Measurements from ENCODE around the gene GALNT17.

Gene GALNT17

GRCh38 chr7:71322201-71322600 lies 190.3 kb downstream of the GALNT17 start:
- no peaks in the 10 kb centered on the region for H3K36me3 ChIP-seq (ENCODE audit: control insufficient read depth in 2 of 2, insufficient read depth in 1 of 2, low read length in 2 of 2)
- ChIA-PET POLR2A (no interaction called here), CTCF (no interaction called here)
- TF ChIP-seq ZXDB (tag by site-specific recombination; IDR thresholded peaks at IDR 0.05) (no peak), ZNF449 (tag by site-specific recombination; IDR thresholded peaks at IDR 0.05) (no peak), ZNF350 (tag by site-specific recombination; IDR thresholded peaks at IDR 0.05) (no peak), ZNF692 (tag by site-specific recombination; IDR thresholded peaks at IDR 0.05) (no peak), RBAK (tag by site-specific recombination; IDR thresholded peaks at IDR 0.05) (no peak), ZNF521 (tag by site-specific recombination; IDR thresholded peaks at IDR 0.05) (no peak), ZNF792 (tag by site-specific recombination; IDR thresholded peaks at IDR 0.05) (no peak), ZBTB10 (tag by site-specific recombination; IDR thresholded peaks at IDR 0.05) (no peak), ZNF658 (tag by site-specific recombination; IDR thresholded peaks at IDR 0.05) (no peak), ZSCAN18 (tag by site-specific recombination; IDR thresholded peaks at IDR 0.05) (no peak), ZNF555 (tag by site-specific recombination; conservative IDR thresholded peaks at IDR 0.05) (no peak), HOXD13 (CRISPR knock-in tag; IDR thresholded peaks at IDR 0.05; ENCODE audit: borderline replicate concordance) (no peak), SCRT1 (tag by site-specific recombination; IDR thresholded peaks at IDR 0.05; ENCODE audit: borderline replicate concordance) (no peak), ZNF623 (tag by site-specific recombination; IDR thresholded peaks at IDR 0.05) (no peak), ZNF513 (tag by site-specific recombination; IDR thresholded peaks at IDR 0.05) (no peak), KLF10 (tag by site-specific recombination; IDR thresholded peaks at IDR 0.05) (no peak), ZNF626 (tag by site-specific recombination; IDR thresholded peaks at IDR 0.05) (no peak), ZNF549 (tag by site-specific recombination; IDR thresholded peaks at IDR 0.05) (no peak), ZNF132 (tag by site-specific recombination; IDR thresholded peaks at IDR 0.05; ENCODE audit: borderline replicate concordance) (no peak), ZNF24 (tag by site-specific recombination; IDR thresholded peaks at IDR 0.05) (no peak)
- H3K4me3 ChIP-seq (ENCODE audit: low read depth, low read length): no peak overlapping the region
- H3K4me1 ChIP-seq (ENCODE audit: control insufficient read depth, insufficient read depth, low read length): no peaks in the 10 kb centered on the region
- H3K9me3 ChIP-seq (ENCODE audit: control insufficient read depth, insufficient read depth, low read depth, low read length): no peaks in the 10 kb centered on the region
- H3K27ac ChIP-seq (ENCODE audit: extremely low read depth, low read depth, low read length): no peak overlapping the region

Measured in HEK293 (cell line).